Mucosa of rectum (tissue), 2 donors: Measurements from ENCODE around the gene CSNK1G1.

Source experiments
- H3K27ac ChIP-seq, 2 donors: one replicate each; pipeline ENCODE4 v1.7.0; 2013; ENCODE audit warnings: inconsistent platforms in 2 of 2, low read depth in 2 of 2, low read length in 2 of 2
- H3K27me3 ChIP-seq, 2 donors: one replicate each; pipeline ENCODE4 v1.7.0; 2013; ENCODE audit warnings: low read length in 2 of 2; ENCODE audit not compliant: control insufficient read depth in 2 of 2, insufficient read depth in 2 of 2
- H3K36me3 ChIP-seq, 2 donors: one replicate each; pipeline ENCODE4 v1.7.0; 2013; ENCODE audit warnings: low read length in 2 of 2; ENCODE audit not compliant: control insufficient read depth in 2 of 2, insufficient read depth in 2 of 2
- H3K4me1 ChIP-seq, 2 donors: one replicate each; pipeline ENCODE4 v1.7.0; 2013; ENCODE audit warnings: low read length in 2 of 2, mild to moderate bottlenecking in 1 of 2; ENCODE audit not compliant: control insufficient read depth in 2 of 2, insufficient read depth in 2 of 2
- H3K4me3 ChIP-seq, 2 donors: one replicate each; pipeline ENCODE4 v1.7.0; 2013; ENCODE audit warnings: low read length in 2 of 2
- H3K9ac ChIP-seq, 2 donors: one replicate each; pipeline ENCODE4 v1.7.0; 2013; ENCODE audit warnings: low read length in 2 of 2, low read depth in 1 of 2, mild to moderate bottlenecking in 1 of 2
- H3K9me3 ChIP-seq, 2 donors: one replicate each; pipeline ENCODE4 v1.7.0; 2013; ENCODE audit warnings: low read length in 2 of 2; ENCODE audit not compliant: control insufficient read depth in 2 of 2
- donor health status: healthy.
- donor health status: Normal muscosa, but diverticular disease.

Gene CSNK1G1

GRCh38 chr15:64137226-64137833 lies 218.6 kb downstream of the CSNK1G1 start:
- H3K4me3 ChIP-seq, result no peak overlapping the region
- H3K9ac ChIP-seq, result no peak overlapping the region
- H3K4me1 ChIP-seq, result no peaks in the 10 kb centered on the region
- H3K27ac ChIP-seq, result no peak overlapping the region
- H3K27me3 ChIP-seq, result no peaks in the 10 kb centered on the region
- H3K9me3 ChIP-seq, result no peaks in the 10 kb centered on the region
- H3K36me3 ChIP-seq, result peaks cover 56 to 63% of the 10 kb centered on the region in 2 donors

GRCh38 chr15:64136347-64136746 lies 219.6 kb downstream of the CSNK1G1 start:
- H3K4me3 ChIP-seq, result no peak overlapping the region
- H3K27me3 ChIP-seq, result no peaks in the 10 kb centered on the region
- peaks cover 63 to 68% of the 10 kb centered on the region in 2 donors for H3K36me3 ChIP-seq
- no peaks in the 10 kb centered on the region for H3K4me1 ChIP-seq
- H3K9me3 ChIP-seq, result no peaks in the 10 kb centered on the region
- H3K9ac ChIP-seq, result no peak overlapping the region
- no peak overlapping the region for H3K27ac ChIP-seq

GRCh38 chr15:64134345-64134829 lies 221.6 kb downstream of the CSNK1G1 start:
- no peaks in the 10 kb centered on the region for H3K4me1 ChIP-seq
- no peak overlapping the region for H3K9ac ChIP-seq
- peaks cover 77 to 82% of the 10 kb centered on the region in 2 donors for H3K36me3 ChIP-seq
- H3K27me3 ChIP-seq, result no peaks in the 10 kb centered on the region
- no peak overlapping the region for H3K27ac ChIP-seq
- no peaks in the 10 kb centered on the region for H3K9me3 ChIP-seq
- H3K4me3 ChIP-seq, result no peak overlapping the region

GRCh38 chr15:64133623-64134344 lies 222.2 kb downstream of the CSNK1G1 start:
- Histone ChIP-seq H3K4me3 (no peak overlapping the region), H3K27me3 (no peaks in the 10 kb centered on the region), H3K4me1 (no peaks in the 10 kb centered on the region), H3K36me3 (peaks cover 80 to 85% of the 10 kb centered on the region in 2 donors), H3K27ac (no peak overlapping the region), H3K9me3 (no peaks in the 10 kb centered on the region), H3K9ac (no peak overlapping the region)

- no peak overlapping the region for H3K9ac ChIP-seq
- H3K4me1 ChIP-seq, result no peaks in the 10 kb centered on the region
- no peak overlapping the region for H3K4me3 ChIP-seq
- no peaks in the 10 kb centered on the region for H3K27me3 ChIP-seq
- no peak overlapping the region for H3K27ac ChIP-seq
- H3K9me3 ChIP-seq, result no peaks in the 10 kb centered on the region
- peaks cover 81 to 88% of the 10 kb centered on the region in 2 donors for H3K36me3 ChIP-seq
These were observed 223.8 kb downstream of the CSNK1G1 start for GRCh38 chr15:64132217-64132616.

- Histone ChIP-seq H3K4me3 (no peak overlapping the region), H3K9me3 (no peaks in the 10 kb centered on the region), H3K27me3 (no peaks in the 10 kb centered on the region), H3K4me1 (no peaks in the 10 kb centered on the region), H3K36me3 (peaks cover 80 to 87% of the 10 kb centered on the region in 2 donors), H3K9ac (no peak overlapping the region), H3K27ac (no peak overlapping the region)
These were observed 224.4 kb downstream of the CSNK1G1 start for GRCh38 chr15:64131547-64131946.

- Histone ChIP-seq H3K4me1 (no peaks in the 10 kb centered on the region), H3K27ac (no peak overlapping the region), H3K4me3 (no peak overlapping the region), H3K9ac (no peak overlapping the region), H3K36me3 (peaks cover 79 to 85% of the 10 kb centered on the region in 2 donors), H3K9me3 (no peaks in the 10 kb centered on the region), H3K27me3 (no peaks in the 10 kb centered on the region)
These were observed 225.8 kb downstream of the CSNK1G1 start for GRCh38 chr15:64130159-64130558.

- H3K27ac ChIP-seq, result no peak overlapping the region
- no peak overlapping the region for H3K4me3 ChIP-seq
- no peaks in the 10 kb centered on the region for H3K9me3 ChIP-seq
- no peaks in the 10 kb centered on the region for H3K27me3 ChIP-seq
- H3K4me1 ChIP-seq, result no peaks in the 10 kb centered on the region
- H3K9ac ChIP-seq, result no peak overlapping the region
- peaks cover 82 to 83% of the 10 kb centered on the region in 2 donors for H3K36me3 ChIP-seq
These were observed 228.3 kb downstream of the CSNK1G1 start for GRCh38 chr15:64127521-64128270.

- Histone ChIP-seq H3K36me3 (peaks cover 74 to 80% of the 10 kb centered on the region in 2 donors), H3K27me3 (no peaks in the 10 kb centered on the region), H3K4me3 (no peak overlapping the region), H3K4me1 (no peaks in the 10 kb centered on the region), H3K9me3 (no peaks in the 10 kb centered on the region), H3K9ac (no peak overlapping the region), H3K27ac (no peak overlapping the region)
These were observed 230.0 kb downstream of the CSNK1G1 start for GRCh38 chr15:64125978-64126377.

- peaks cover 64 to 75% of the 10 kb centered on the region in 2 donors for H3K36me3 ChIP-seq
These were observed 233.0 kb downstream of the CSNK1G1 start for GRCh38 chr15:64122936-64123351.

More at GRCh38 chr15:64122936-64123351, 233.0 kb downstream of the CSNK1G1 start:
- Histone ChIP-seq H3K27ac (no peak overlapping the region), H3K9me3 (no peaks in the 10 kb centered on the region), H3K9ac (no peak overlapping the region), H3K4me3 (no peak overlapping the region), H3K27me3 (no peaks in the 10 kb centered on the region), H3K4me1 (peaks cover 0 to 2% of the 10 kb centered on the region in 2 donors)
